Cerebellar cortex (tissue), 1 donor: ENCODE measurements around the gene SLC6A17.

Experiments used
- DNase-seq: peaks from one replicate; pipeline ENCODE4 v3.0.0-alpha.2; 2015; ENCODE audit warnings: low spot score

SLC6A17 gene

GRCh38 chr1:110242062-110242461 is 91.8 kb downstream of the SLC6A17 start:
- no peak for DNase-seq

DNA sequence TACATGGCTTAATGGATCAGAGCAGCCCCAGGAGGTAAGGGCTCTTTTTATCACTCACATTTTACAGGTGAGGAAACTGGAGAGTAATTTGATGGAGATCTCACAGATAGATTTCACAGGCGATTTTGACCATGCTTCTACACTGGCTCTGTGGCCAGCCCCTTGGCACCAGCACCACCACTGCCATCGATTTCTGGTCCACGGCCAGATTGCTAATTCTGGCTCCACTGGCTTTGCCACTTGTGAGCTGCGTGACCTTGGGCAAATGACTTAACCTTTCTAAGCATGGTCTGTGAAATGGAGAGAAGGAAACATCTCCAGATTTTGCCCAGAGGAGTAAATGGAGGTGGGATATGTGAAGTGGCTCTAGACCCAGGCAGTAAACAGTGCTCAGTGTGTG is 92.4 kb downstream of the SLC6A17 start:
- no peak for DNase-seq

DNA sequence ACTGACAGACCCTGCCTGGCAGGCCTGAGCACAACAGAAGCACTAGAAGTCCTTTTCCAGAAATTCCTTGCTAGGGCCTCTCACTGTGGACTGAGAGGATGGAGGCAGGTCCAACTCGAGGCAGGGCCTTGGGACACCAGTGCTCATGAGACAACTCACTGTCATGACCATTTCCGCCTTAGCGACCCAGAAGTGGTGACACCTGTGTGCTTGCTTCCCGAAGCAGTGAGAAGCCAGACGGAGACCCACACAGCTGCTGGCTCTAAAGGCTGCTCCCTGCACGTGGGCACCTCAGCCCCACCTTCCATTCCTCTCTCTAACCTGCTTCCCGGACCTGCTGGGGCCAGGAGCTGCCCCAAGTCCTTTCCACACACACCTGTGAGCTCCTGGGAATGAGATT is 92.9 kb downstream of the SLC6A17 start:
- no peak for DNase-seq

- DNase-seq: no peak
Observed at GRCh38 chr1:110243574-110243973, 93.3 kb downstream of the SLC6A17 start.

- no peak for DNase-seq
Observed at GRCh38 chr1:110245876-110246620, 95.8 kb downstream of the SLC6A17 start.

DNA sequence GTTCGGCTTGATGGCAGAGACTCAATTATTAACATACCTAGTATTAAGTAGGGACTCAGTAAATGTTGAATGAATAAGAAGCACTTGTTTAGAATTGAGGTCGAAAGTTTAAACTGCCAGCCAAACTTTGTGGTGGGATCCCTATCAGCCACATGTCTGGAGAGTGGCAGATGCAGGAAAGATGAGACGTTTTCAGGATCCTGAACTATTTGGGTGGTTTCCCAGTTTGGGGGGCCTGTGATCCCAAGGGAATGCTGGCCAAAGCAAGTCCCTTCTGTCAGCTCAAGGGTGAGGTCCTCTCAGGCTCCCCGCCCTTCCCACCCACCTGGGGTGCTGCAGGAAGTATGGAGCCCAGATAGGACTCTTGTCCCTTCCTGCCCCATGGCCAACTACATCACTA is 98.5 kb downstream of the SLC6A17 start:
- DNase-seq: no peak

DNA sequence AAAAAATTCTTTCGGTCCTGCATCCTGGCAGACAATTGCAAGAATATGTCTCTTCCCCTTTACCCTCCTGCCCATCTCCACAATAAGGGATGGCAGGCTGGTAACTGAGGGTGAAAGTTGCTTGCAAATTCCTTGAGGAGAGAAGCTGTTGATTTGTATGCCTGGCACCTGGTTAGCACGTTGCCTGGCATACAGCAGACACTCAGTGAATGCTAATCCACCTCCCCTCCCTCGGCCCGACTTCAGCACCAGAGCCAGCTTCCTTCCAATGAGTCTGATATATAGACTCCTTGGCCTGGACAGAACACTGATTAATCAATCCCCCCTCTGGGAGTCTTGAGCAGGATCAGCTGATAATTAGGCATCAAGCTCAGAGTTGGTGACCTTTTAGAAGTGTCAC is 99.0 kb downstream of the SLC6A17 start:
- DNase-seq: no peak

DNA sequence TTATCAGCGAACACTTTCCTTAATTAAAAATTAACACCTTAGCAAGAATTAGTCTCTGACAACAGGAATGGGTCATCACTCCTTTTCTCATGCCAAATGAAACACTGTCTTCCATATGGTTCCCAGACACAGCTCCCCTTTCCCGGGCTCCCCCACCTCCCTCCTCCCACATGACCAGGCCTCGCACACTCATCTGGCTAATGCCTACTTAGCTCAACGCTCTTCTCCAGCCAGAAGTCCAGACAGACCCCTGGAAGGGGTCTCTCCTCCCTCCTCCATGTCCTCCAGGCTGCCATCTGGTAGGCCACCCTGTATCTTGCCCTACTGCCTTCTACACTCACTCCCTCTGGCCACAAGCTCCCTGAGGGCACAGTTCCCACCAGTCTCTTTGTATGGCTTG is 99.7 kb downstream of the SLC6A17 start:
- no peak for DNase-seq

GRCh38 chr1:110250749-110251148 is 100.5 kb downstream of the SLC6A17 start:
- DNase-seq: no peak
